Transverse colon (tissue), 4 donors: Measurements from ENCODE around the gene DDX5.

Source experiments
- CTCF ChIP-seq, 5 experiments: fragments of 200-600 bp in 3 of 5; fragments of 450-650 bp in 2 of 5; sonication (generic) in 3 of 5; IDR thresholded peaks; 1 replicate in 2 of 5; 2 replicates in 3 of 5; pipeline ENCODE4 v1.5.1; 2016 to 2017; ENCODE audit warnings: antibody characterized with exemption in 5 of 5, inconsistent platforms in 3 of 5, mild to moderate bottlenecking in 2 of 5, moderate library complexity in 1 of 5
- POLR2A ChIP-seq: fragments of 450-650 bp; IDR thresholded peaks from one replicate; pipeline ENCODE4 v1.6.1; 2016; ENCODE audit warnings: antibody characterized with exemption, mild to moderate bottlenecking, moderate library complexity
- POLR2AphosphoS5 ChIP-seq, 3 donors: sonication (generic); formaldehyde crosslinking; IDR thresholded peaks; one replicate each; pipeline ENCODE4 v1.6.1; 2016; ENCODE audit warnings: antibody characterized with exemption in 3 of 3

GRCh38 chr17:64534187-64534586, 28.1 kb upstream of the DDX5 start:
- no peak for TF ChIP-seq CTCF (IDR thresholded peaks at IDR 0.05)
- no peak for TF ChIP-seq POLR2A
- no peak for TF ChIP-seq POLR2AphosphoS5 (IDR thresholded peaks at IDR 0.05)
